Subcutaneous abdominal adipose tissue (tissue), 5 donors: ENCODE measurements around the gene ERCC6L.

Experiments used
- H3K27ac ChIP-seq: one replicate; pipeline ENCODE4 v1.7.0; 2013; ENCODE audit warnings: low read depth, mild to moderate bottlenecking, inconsistent platforms, low read length, moderate library complexity
- H3K27me3 ChIP-seq, 5 donors: one replicate each; pipeline ENCODE4 v1.7.0; 2013; ENCODE audit warnings: low read length in 5 of 5, inconsistent platforms in 1 of 5; ENCODE audit not compliant: control insufficient read depth in 5 of 5, insufficient read depth in 4 of 5
- H3K36me3 ChIP-seq, 5 donors: one replicate each; pipeline ENCODE4 v1.7.0; 2013; ENCODE audit warnings: low read length in 5 of 5; ENCODE audit not compliant: control insufficient read depth in 5 of 5, insufficient read depth in 5 of 5
- H3K4me1 ChIP-seq, 5 donors: one replicate each; pipeline ENCODE4 v1.7.0; 2013; ENCODE audit warnings: low read length in 5 of 5, mild to moderate bottlenecking in 3 of 5, moderate library complexity in 1 of 5; ENCODE audit not compliant: control insufficient read depth in 5 of 5, insufficient read depth in 5 of 5
- H3K4me3 ChIP-seq, 5 donors: one replicate each; pipeline ENCODE4 v1.7.0; 2013; ENCODE audit warnings: low read length in 5 of 5, low read depth in 1 of 5
- H3K9ac ChIP-seq, 5 donors: one replicate each; pipeline ENCODE4 v1.7.0; 2013; ENCODE audit warnings: low read length in 5 of 5, mild to moderate bottlenecking in 4 of 5, moderate library complexity in 3 of 5
- H3K9me3 ChIP-seq, 5 donors: one replicate each; pipeline ENCODE4 v1.7.0; 2013; ENCODE audit warnings: low read length in 5 of 5; ENCODE audit not compliant: control insufficient read depth in 5 of 5
- donor health status: healthy.
- donor health status: healthy.
- donor health status: healthy.
- donor health status: healthy.
- donor health status: healthy.

ERCC6L gene

DNA sequence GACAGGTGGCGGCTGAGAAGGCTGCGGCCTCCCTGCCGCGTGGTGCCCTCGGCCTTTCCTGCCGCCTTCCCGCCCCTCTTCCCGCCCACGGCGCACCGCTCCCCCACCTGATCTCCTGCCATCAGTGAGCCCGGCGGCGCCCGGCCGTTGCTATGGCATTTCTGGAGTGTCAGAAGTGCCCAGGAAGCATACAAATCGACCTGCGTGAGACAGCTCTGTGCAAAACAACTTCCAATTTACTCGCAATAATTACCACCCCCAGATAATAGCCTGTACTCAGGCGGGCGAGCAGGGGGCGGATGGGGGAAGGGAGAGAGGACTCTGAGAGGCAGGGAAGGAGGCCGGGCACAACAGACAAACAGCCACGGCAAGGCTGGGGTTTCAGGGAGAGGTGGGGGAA, 16.6 kb upstream of the ERCC6L start:
- H3K36me3 ChIP-seq = no peaks in the 10 kb centered on the region
- H3K27ac ChIP-seq = no peak overlapping the region
- H3K4me3 ChIP-seq = no peak overlapping the region
- H3K27me3 ChIP-seq = peaks cover 8 to 31% (median 9%) of the 10 kb centered on the region in 5 donors
- peaks cover 0 to 2% (median 0%) of the 10 kb centered on the region in 5 donors for H3K4me1 ChIP-seq
- H3K9me3 ChIP-seq = no peaks in the 10 kb centered on the region
- H3K9ac ChIP-seq = no peak overlapping the region

DNA sequence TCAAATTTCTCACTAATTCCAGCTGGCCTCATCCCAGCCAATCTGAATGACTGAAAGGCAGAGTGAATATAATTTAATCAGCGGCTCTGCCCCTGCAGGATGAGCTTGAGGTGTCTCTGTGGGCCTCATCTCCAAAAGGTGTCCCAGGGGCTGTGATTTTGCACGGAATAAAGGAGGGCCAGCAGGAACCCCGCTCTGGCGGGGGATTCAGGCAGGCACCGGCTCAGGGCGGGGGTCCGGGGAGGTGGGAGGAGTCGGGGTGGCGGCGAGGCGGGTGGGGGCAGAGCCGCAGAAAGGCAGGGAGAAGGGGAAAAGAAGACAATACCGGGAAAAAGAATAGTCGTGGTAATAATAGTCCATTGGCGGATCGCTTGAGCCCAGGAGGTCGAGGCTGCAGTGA, 16.0 kb upstream of the ERCC6L start:
- no peak overlapping the region for H3K4me3 ChIP-seq
- no peak overlapping the region for H3K9ac ChIP-seq
- H3K9me3 ChIP-seq = no peaks in the 10 kb centered on the region
- H3K27ac ChIP-seq = no peak overlapping the region
- peaks cover 8 to 31% (median 9%) of the 10 kb centered on the region in 5 donors for H3K27me3 ChIP-seq
- H3K4me1 ChIP-seq = peaks cover 0 to 2% (median 0%) of the 10 kb centered on the region in 5 donors
- no peaks in the 10 kb centered on the region for H3K36me3 ChIP-seq

GRCh38 chrX:72253686-72254085, 14.9 kb upstream of the ERCC6L start:
- peaks cover 0 to 2% (median 0%) of the 10 kb centered on the region in 5 donors for H3K4me1 ChIP-seq
- H3K9ac ChIP-seq = no peak overlapping the region
- H3K9me3 ChIP-seq = peaks cover 0 to 7% (median 0%) of the 10 kb centered on the region in 5 donors
- H3K4me3 ChIP-seq = no peak overlapping the region
- no peak overlapping the region for H3K27ac ChIP-seq
- H3K36me3 ChIP-seq = no peaks in the 10 kb centered on the region
- peaks cover 8 to 31% (median 12%) of the 10 kb centered on the region in 5 donors for H3K27me3 ChIP-seq

DNA sequence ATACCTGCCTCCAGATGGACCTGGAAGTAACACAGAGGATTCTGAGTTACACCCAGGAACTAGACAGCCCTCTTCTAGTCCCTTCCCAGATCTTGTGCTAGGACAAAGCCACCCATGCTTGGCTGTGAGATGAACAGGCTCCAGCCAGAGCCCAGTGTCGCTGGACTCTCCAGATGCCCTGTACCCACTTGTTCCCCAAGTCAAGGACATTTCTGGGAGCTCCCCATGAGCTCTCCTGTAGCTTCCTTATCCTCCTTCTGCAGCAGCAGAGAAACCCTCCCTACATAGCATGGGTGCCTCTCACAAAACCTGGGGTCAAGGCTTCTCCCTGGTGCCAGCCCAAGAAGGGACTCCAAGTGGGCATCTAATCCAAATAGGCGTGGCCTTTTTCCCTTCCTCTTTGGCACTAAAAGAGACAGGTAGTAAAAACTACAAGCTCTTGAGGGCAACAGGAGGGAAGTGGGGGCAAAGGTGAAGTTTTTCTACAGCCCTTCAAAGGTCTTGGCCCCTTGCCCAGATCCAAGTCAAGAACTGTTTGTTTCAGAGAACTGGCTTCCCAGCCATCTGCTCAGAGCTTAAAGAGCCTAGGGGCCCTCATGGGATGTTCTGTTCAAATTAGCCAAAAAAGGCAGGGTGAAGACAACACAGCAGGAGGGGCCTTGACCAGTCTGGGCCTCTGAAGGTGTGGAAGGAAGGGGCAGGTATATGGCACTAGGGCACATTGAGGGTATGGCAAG, 8.5 kb upstream of the ERCC6L start:
- no peak overlapping the region for H3K4me3 ChIP-seq
- H3K27ac ChIP-seq = no peak overlapping the region
- peaks cover 0 to 7% (median 0%) of the 10 kb centered on the region in 5 donors for H3K9me3 ChIP-seq

GRCh38 chrX:72245461-72246089, 6.7 kb upstream of the ERCC6L start:
- Histone ChIP-seq H3K27me3 (peaks cover 0 to 5% (median 3%) of the 10 kb centered on the region in 5 donors), H3K27ac (no peak overlapping the region), H3K9me3 (peaks cover 0 to 7% (median 0%) of the 10 kb centered on the region in 5 donors), H3K4me1 (peaks cover 0 to 6% (median 3%) of the 10 kb centered on the region in 5 donors), H3K36me3 (no peaks in the 10 kb centered on the region), H3K4me3 (no peak overlapping the region), H3K9ac (no peak overlapping the region)

More for the DNA sequence above, 8.5 kb upstream of the ERCC6L start:
- peaks cover 0 to 6% (median 3%) of the 10 kb centered on the region in 5 donors for H3K4me1 ChIP-seq
- H3K36me3 ChIP-seq = no peaks in the 10 kb centered on the region
- H3K27me3 ChIP-seq = peaks cover 0 to 5% (median 3%) of the 10 kb centered on the region in 5 donors
- no peak overlapping the region for H3K9ac ChIP-seq

DNA sequence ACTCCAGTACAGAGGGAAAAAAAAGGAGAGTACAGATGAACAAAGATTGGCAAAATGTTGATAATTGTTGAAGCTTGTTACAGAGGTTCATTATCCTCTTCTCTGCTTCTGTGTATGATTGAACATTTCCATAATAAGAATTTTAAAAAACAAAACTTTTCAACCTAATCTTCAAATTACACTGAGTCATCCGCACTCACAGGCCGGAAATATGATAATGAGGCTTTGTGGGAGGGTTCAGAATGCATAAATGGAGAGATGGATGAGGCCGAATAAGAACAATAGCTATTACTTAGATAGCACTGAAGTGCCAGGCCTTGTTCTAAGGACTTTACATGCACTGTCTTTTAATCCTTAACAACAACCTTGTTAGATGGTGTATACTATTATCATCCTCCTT, 4.6 kb upstream of the ERCC6L start:
- Histone ChIP-seq H3K27ac (no peak overlapping the region), H3K9me3 (no peaks in the 10 kb centered on the region), H3K36me3 (no peaks in the 10 kb centered on the region), H3K4me1 (peaks cover 0 to 12% (median 3%) of the 10 kb centered on the region in 5 donors), H3K4me3 (no peak overlapping the region), H3K9ac (no peak overlapping the region), H3K27me3 (peaks cover 0 to 5% (median 3%) of the 10 kb centered on the region in 5 donors)

- H3K27ac ChIP-seq = no peak overlapping the region
- H3K9me3 ChIP-seq = no peaks in the 10 kb centered on the region
- no peak overlapping the region for H3K4me3 ChIP-seq
- H3K27me3 ChIP-seq = peaks cover 0 to 5% (median 0%) of the 10 kb centered on the region in 5 donors
- no peaks in the 10 kb centered on the region for H3K36me3 ChIP-seq
- H3K9ac ChIP-seq = no peak overlapping the region
- H3K4me1 ChIP-seq = peaks cover 0 to 7% (median 0%) of the 10 kb centered on the region in 5 donors
Measured at GRCh38 chrX:72240976-72241375, 2.1 kb upstream of the ERCC6L start.

GRCh38 chrX:72238183-72238582, 644 bp downstream of the ERCC6L start:
- H3K4me3 ChIP-seq = no peak overlapping the region
- H3K27me3 ChIP-seq = no peaks in the 10 kb centered on the region

DNA sequence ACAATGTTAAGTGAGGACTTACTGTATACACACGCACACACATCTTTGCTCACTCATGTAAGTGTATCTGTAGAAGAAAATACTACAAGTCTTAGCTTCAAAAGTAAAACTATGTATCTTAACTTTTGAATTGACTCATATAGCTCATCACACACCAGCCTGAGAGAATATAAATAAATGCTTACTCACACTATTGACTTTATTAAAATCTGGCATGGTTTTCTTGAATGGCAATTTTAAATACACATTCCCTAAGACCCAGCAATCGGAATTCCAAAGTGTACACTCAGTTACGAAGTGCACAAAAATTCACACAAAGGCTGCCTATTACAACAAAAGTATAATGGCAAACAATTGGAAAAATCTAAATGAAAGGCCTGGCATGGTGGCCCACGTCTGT, 2.0 kb downstream of the ERCC6L start:
- H3K27ac ChIP-seq = no peak overlapping the region
- no peak overlapping the region for H3K4me3 ChIP-seq
- H3K27me3 ChIP-seq = no peaks in the 10 kb centered on the region
- no peak overlapping the region for H3K9ac ChIP-seq
- H3K9me3 ChIP-seq = no peaks in the 10 kb centered on the region
- peaks cover 0 to 7% (median 0%) of the 10 kb centered on the region in 5 donors for H3K4me1 ChIP-seq
- H3K36me3 ChIP-seq = no peaks in the 10 kb centered on the region

More at GRCh38 chrX:72238183-72238582, 644 bp downstream of the ERCC6L start:
- no peak overlapping the region for H3K27ac ChIP-seq
- no peaks in the 10 kb centered on the region for H3K36me3 ChIP-seq
- H3K9me3 ChIP-seq = no peaks in the 10 kb centered on the region
- peaks cover 0 to 7% (median 0%) of the 10 kb centered on the region in 5 donors for H3K4me1 ChIP-seq
- H3K9ac ChIP-seq = no peak overlapping the region

GRCh38 chrX:72230290-72230689, 8.5 kb downstream of the ERCC6L start:
- H3K9ac ChIP-seq = no peak overlapping the region
- no peak overlapping the region for H3K4me3 ChIP-seq
- H3K27me3 ChIP-seq = peaks cover 0 to 10% (median 0%) of the 10 kb centered on the region in 5 donors
- H3K9me3 ChIP-seq = peaks cover 0 to 4% (median 0%) of the 10 kb centered on the region in 5 donors
- H3K27ac ChIP-seq = no peak overlapping the region
- no peaks in the 10 kb centered on the region for H3K4me1 ChIP-seq
- no peaks in the 10 kb centered on the region for H3K36me3 ChIP-seq
